B cell (primary cell): ENCODE data around the gene S100A3. TPM values are rescaled to one million over a fixed set of nuclear protein-coding genes. Genes with fewer than 3 reads are reported as not detected.
"Not testable (repeated sequence)": the region's sequence is repeated elsewhere in the genome, so short reads cannot be mapped to it uniquely, and the experiment has no call there.

Experiments used
- ATAC-seq: fragments of 200-7000 bp; cut with Tn5 transposase; one replicate; pipeline ENCODE4 v1.10.0; 2021; ENCODE audit warnings: low read depth, mild to moderate bottlenecking, moderate number of reproducible peaks, moderate library complexity
- CTCF ChIA-PET: fragments of 350-600 bp; sonication (Branson Sonifier 250); formaldehyde crosslinking; loops from one replicate; lab custom pipeline; 2021; ENCODE audit warnings: antibody characterized with exemption, inconsistent platforms; lab: Charles Lee
- POLR2A ChIA-PET: fragments of 350-600 bp; sonication (Branson Sonifier 250); formaldehyde crosslinking; loops from one replicate; lab custom pipeline; 2021; ENCODE audit warnings: antibody characterized with exemption; lab: Charles Lee
- DNase-seq: peaks from one replicate; pipeline ENCODE4 v3.0.0; 2013
- H2AFZ ChIP-seq: 2 replicates; pipeline ENCODE4 v1.6.1; 2012; ENCODE audit warnings: mild to moderate bottlenecking, low read depth, low read length; ENCODE audit not compliant: insufficient read depth, poor library complexity, severe bottlenecking
- H3K27ac ChIP-seq, 2 donors: 1 replicate in 1 of 2; 2 replicates in 1 of 2; pipeline ENCODE4 v1.5.1; 2012 to 2013; ENCODE audit warnings: low read length in 2 of 2, mild to moderate bottlenecking in 2 of 2, moderate library complexity in 1 of 2
- H3K27me3 ChIP-seq, 4 experiments: fragments of 200-600 bp in 1 of 4; sonication (generic) in 1 of 4; replicated peaks in 1 of 4; 1 replicate in 2 of 4; 2 replicates in 2 of 4; pipeline versions ENCODE4 v1.6.1 to v1.7.0; 2013 to 2016; ENCODE audit warnings: low read length in 3 of 4, mild to moderate bottlenecking in 2 of 4, mixed read lengths in 1 of 4, moderate library complexity in 1 of 4; ENCODE audit not compliant: insufficient read depth in 4 of 4, control insufficient read depth in 3 of 4; ENCODE audit errors: control extremely low read depth in 1 of 4
- H3K36me3 ChIP-seq, 2 experiments: replicated peaks in 1 of 2; 1 replicate in 1 of 2; 2 replicates in 1 of 2; pipeline versions ENCODE4 v1.6.1 to v1.7.1; 2013; ENCODE audit warnings: low read length in 1 of 2; ENCODE audit not compliant: insufficient read depth in 2 of 2, control insufficient read depth in 1 of 2; ENCODE audit errors: control extremely low read depth in 1 of 2, extremely low read depth in 1 of 2
- H3K4me1 ChIP-seq, 2 donors: fragments of 200-600 bp in 1 of 2; sonication (generic) in 1 of 2; 1 replicate in 1 of 2; 2 replicates in 1 of 2; pipeline versions ENCODE4 v1.5.1 to v1.6.1; 2013 to 2017; ENCODE audit warnings: low read length in 2 of 2; ENCODE audit not compliant: control insufficient read depth in 2 of 2, insufficient read depth in 2 of 2
- H3K4me2 ChIP-seq: replicated peaks from 2 replicates; pipeline ENCODE3; 2012; ENCODE audit warnings: mild to moderate bottlenecking, low read depth, low read length; ENCODE audit not compliant: poor library complexity, severe bottlenecking
- H3K4me3 ChIP-seq, 5 experiments: fragments of 200-600 bp in 1 of 5; sonication (generic) in 1 of 5; 1 replicate in 3 of 5; 2 replicates in 2 of 5; pipeline versions ENCODE4 v1.5.1 to v1.7.0; 2011 to 2016; ENCODE audit warnings: low read length in 4 of 5, mild to moderate bottlenecking in 4 of 5, low read depth in 2 of 5, control low read depth in 1 of 5, moderate library complexity in 1 of 5; ENCODE audit not compliant: insufficient read depth in 1 of 5; ENCODE audit errors: control extremely low read depth in 1 of 5, extremely low read depth in 1 of 5
- H3K79me2 ChIP-seq: fragments of 200-600 bp; sonication (generic); one replicate; pipeline ENCODE4 v1.6.0; 2016; ENCODE audit warnings: low read length; ENCODE audit not compliant: control insufficient read depth, insufficient read depth
- H3K9ac ChIP-seq: fragments of 200-600 bp; sonication (generic); 2 replicates; pipeline ENCODE4 v1.6.1; 2017; ENCODE audit warnings: mild to moderate bottlenecking, low read length, moderate library complexity
- H3K9me3 ChIP-seq, 3 donors: one replicate each; pipeline versions ENCODE4 v1.6.1 to v1.7.1; 2013; ENCODE audit warnings: low read length in 2 of 3; ENCODE audit not compliant: control insufficient read depth in 2 of 3, insufficient read depth in 1 of 3; ENCODE audit errors: control extremely low read depth in 1 of 3
- H4K20me1 ChIP-seq: 2 replicates; pipeline ENCODE4 v1.6.0; 2012; ENCODE audit warnings: mild to moderate bottlenecking, low read length; ENCODE audit not compliant: insufficient read depth, control insufficient read depth, poor library complexity, severe bottlenecking
- H3K27ac Mint-ChIP-seq: one replicate; pipeline ENCODE4 v1.8.0; 2021; ENCODE audit warnings: mixed read lengths
- H3K27me3 Mint-ChIP-seq: one replicate; pipeline ENCODE4 v1.8.0; 2021; ENCODE audit warnings: mixed read lengths
- H3K4me1 Mint-ChIP-seq: one replicate; pipeline ENCODE4 v1.8.0; 2021; ENCODE audit warnings: mixed read lengths
- H3K4me3 Mint-ChIP-seq: one replicate; pipeline ENCODE4 v1.8.0; 2021; ENCODE audit warnings: mixed read lengths
- H3K9me3 Mint-ChIP-seq: one replicate; pipeline ENCODE4 v1.8.0; 2022; ENCODE audit warnings: mixed read lengths; ENCODE audit not compliant: insufficient read depth
- CTCF ChIP-seq: fragments of 200-600 bp; IDR thresholded peaks from one replicate; pipeline ENCODE4 v1.8.0; 2022; ENCODE audit warnings: antibody characterized with exemption, mild to moderate bottlenecking
- EZH2 ChIP-seq: IDR thresholded peaks from 2 replicates; pipeline ENCODE4 v1.6.1; 2012; ENCODE audit warnings: borderline replicate concordance, low read depth, mild to moderate bottlenecking, moderate library complexity, low read length; ENCODE audit not compliant: insufficient read depth, poor library complexity, severe bottlenecking
- WGBS: methylation state at CpG from one replicate; pipeline ENCODE4 v1.1.5; 2013; ENCODE audit warnings: missing lambda C conversion rate; ENCODE audit not compliant: insufficient coverage; 5-methylcytosine and 5-hydroxymethylcytosine counted together
- intact Hi-C: fragments of 100-400 bp; cut with micrococcal nuclease; formaldehyde crosslinking; loops from one replicate; pipeline ENCODE4 v1.10.0; 2022
- polyA plus RNA-seq: library from polyadenylated mRNA; depleted of rRNA; stranded (reverse); fragments of >200 nt; gene quantifications from 2 replicates; pipeline ENCODE4 v1.2.3, GENCODE V29; 2012
- total RNA-seq, 2 donors: library from RNA; stranded (reverse); fragments of 120-200 nt in 1 of 2; gene quantifications; 1 replicate in 1 of 2; 2 replicates in 1 of 2; pipeline versions ENCODE4 v1.2.3 to v1.2.4, GENCODE V29; 2013 to 2022

The S100A3 gene
- total and polyA plus RNA-seq, 2 donors (not counting 1 experiment from before 2014, with no cell fraction given): not detected

DNA sequence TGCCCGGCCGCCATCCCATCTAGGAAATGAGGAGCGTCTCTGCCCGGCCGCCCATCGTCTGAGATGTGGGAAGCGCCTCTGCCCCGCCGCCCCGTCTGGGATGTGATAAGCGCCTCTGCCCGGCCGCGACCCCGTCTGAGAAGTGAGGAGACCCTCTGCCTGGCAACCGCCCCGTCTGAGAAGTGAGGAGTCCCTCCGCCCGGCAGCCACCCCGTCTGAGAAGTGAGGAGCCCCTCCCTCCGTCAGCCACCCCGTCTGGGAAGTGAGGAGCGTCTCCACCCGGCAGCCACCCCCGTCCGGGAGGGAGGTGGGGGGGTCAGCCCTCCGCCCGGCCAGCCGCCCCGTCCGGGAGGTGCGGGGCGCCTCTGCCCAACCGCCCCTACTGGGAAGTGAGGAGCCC, 33.8 kb upstream of the S100A3 start:
- H3K9me3 Mint-ChIP-seq, H3K4me3 ChIP-seq, ATAC-seq, CTCF ChIA-PET, H3K36me3 ChIP-seq, H3K4me1 ChIP-seq, H3K9me3 ChIP-seq, H3K4me3 Mint-ChIP-seq, DNase-seq, H4K20me1 ChIP-seq, H3K9ac ChIP-seq, intact Hi-C loops, H3K27me3 ChIP-seq, H3K4me2 ChIP-seq, H3K27ac ChIP-seq, POLR2A ChIA-PET, H3K27ac Mint-ChIP-seq, H2AFZ ChIP-seq, H3K4me1 Mint-ChIP-seq, H3K79me2 ChIP-seq: not testable (repeated sequence)
- WGBS: 96% methylated on average over 14 of the region's 34 CpGs
- peaks cover 21% of the 10 kb centered on the region for H3K27me3 Mint-ChIP-seq

- peaks cover 0 to 5% of the 10 kb centered on the region in 2 donors for H3K4me1 ChIP-seq
- ChIA-PET CTCF (interaction anchor here (2.5 to 2.6 kb wide), 2 partner anchors 10 to 69 kb away, joined by 10 to 11 read pairs; no protein-coding TSS in a partner anchor), POLR2A (no interaction called here)
- Mint-ChIP-seq H3K27ac (no peak overlapping the region), H3K4me1 (peaks cover 3% of the 10 kb centered on the region), H3K4me3 (no peak overlapping the region), H3K27me3 (peaks cover 15% of the 10 kb centered on the region), H3K9me3 (no peaks in the 10 kb centered on the region)
- no peak for ATAC-seq
- no peak overlapping the region for H3K9ac ChIP-seq
- TF ChIP-seq EZH2 (no peak), CTCF (no peak)
- H3K4me2 ChIP-seq: no peak overlapping the region
- no peaks in the 10 kb centered on the region for H3K9me3 ChIP-seq
- H3K4me3 ChIP-seq: no peak overlapping the region
- intact Hi-C loops: no loop called here
- H3K36me3 ChIP-seq: no peaks in the 10 kb centered on the region
- H3K27me3 ChIP-seq: peaks cover 0 to 4% (median 1%) of the 10 kb centered on the region in 4 experiments
- no peak for DNase-seq
- no peak overlapping the region for H3K27ac ChIP-seq
- no peak overlapping the region for H2AFZ ChIP-seq
- no peaks in the 10 kb centered on the region for H4K20me1 ChIP-seq
- WGBS: 83% methylated on average over 1 of the region's 3 CpGs
- H3K79me2 ChIP-seq: no peaks in the 10 kb centered on the region
Observed at GRCh38 chr1:153578936-153579335, 29.9 kb upstream of the S100A3 start.
